ENCODE measurements around the gene ACP6. TPM values are rescaled to one million over a fixed set of nuclear protein-coding genes. Genes with fewer than 3 reads are reported as not detected.

ACP6 gene
- polyA plus RNA-seq, 3 donors = 23.3 to 40.3 (median 33.5) TPM

DNA sequence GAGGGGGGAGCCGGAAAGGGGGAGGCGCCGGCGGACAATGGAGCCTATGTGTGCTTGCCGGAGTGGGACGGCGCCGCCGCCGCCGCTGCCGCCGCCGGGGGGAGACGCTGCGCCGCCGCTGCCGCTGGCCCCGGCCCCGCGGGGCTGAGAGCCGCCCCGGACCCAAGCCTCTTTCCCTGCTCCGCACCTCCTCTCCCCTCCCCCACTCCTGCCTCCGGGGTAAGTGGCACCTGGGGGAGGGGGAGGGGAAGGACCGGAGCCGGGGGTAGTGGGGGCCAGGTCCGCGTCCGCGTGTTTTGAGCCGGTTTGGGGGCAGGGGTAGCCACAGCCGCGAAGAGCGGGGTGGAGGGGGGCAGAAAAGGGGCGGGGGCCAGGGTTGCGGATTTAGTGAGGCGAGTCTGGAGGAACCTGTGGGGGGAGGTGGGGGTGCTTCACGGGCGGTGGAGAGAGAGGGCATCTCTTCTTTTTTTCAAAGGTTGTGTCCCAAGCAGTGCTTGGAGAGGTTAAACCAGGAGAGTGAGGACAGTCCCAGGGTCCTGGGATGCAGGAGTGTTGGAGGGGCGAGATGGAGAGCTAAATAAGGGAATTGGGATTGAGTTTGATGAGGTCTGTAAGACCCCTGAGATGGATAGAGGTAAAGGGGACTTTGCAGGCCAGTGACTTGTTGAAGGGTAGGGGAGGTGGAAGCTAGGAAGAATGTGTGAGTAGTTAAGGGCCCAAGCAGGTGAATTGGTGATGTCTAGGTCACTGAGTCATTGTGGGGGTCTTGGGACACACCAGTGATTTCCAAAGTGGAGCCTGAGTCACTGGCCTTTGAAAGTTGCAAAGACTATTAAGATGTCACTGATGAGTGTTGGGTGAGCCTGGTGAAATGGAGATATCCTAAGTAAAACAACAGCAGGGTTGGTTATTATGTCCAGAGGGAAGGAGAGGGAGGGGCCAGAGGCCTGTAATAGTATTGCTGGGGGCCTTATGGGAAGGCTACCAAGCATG is 69.9 kb downstream of the ACP6 start:
- peak in 1 of 11 donors; percentile 32 for DNase-seq (ENCODE audit: extremely low read depth in 1 of 11, low read depth in 9 of 11, low spot score in 4 of 11)

DNA sequence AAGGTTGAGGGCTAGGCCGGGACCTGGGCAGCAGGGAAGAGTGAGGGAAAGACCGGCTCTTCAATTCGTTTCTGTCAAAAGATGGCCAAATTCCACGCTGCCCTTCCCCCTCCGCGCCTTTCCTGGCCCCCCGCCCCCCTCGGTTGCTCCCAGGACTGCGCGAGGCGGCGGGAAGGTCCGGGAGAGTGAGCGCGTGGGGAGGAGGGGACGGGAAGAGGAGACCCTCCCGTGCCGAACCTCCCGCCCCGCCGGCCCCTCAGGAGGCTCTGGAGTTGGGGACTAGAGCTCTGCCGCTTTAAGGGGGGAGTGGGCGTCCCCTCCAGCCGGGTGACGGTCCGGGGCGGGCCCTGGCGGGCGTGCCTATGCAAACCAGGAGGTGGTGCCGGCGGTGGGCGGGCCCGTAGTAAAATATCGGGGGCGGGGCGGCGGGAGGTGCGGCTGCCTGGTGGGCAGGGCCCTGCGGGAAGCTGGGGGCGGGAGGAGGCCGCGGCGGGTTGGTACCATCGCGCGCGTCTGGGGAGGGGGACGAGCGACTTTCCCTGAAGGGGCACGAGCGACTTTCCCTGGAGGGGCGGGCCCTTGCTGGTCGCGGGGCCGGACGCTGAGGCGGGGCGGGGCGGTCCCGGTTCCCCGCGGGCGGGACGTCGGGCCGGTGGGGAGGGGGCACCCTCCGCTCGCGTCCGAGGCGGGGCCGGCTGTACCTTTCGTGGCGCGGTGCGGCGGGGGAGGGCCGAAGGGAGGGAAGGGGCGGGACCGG is 70.8 kb downstream of the ACP6 start:
- DNase-seq (ENCODE audit: extremely low read depth in 1 of 11, low read depth in 9 of 11, low spot score in 4 of 11) = peak; percentile 85 to 97 (median 94)

- DNase-seq (ENCODE audit: extremely low read depth in 1 of 11, low read depth in 9 of 11, low spot score in 4 of 11) = peak in 6 of 11 donors; percentile 30 to 67 (median 58)
These were observed 71.5 kb downstream of the ACP6 start for GRCh38 chr1:147598621-147599361.

GRCh38 chr1:147597010-147597409 is 73.3 kb downstream of the ACP6 start:
- DNase-seq (ENCODE audit: extremely low read depth in 1 of 11, low read depth in 9 of 11, low spot score in 4 of 11) = no peak

Other genes starting within 250 kb of the ACP6 start
- 10 to 100 TPM; 56.9 to 58.8 (median 58.4) TPM for gene BCL9, start 129.0 kb downstream of the ACP6 start, polyA plus RNA-seq (ENCODE audit: insufficient read length in 3 of 3)
- 10 to 100 TPM; 16.2 to 27.2 (median 26.9) TPM for gene GJA5, start 90.1 kb upstream of the ACP6 start, polyA plus RNA-seq (ENCODE audit: insufficient read length in 3 of 3)
- under 1 TPM; 0.39 to 0.66 (median 0.57) TPM for gene GJA8, start 232.3 kb upstream of the ACP6 start, polyA plus RNA-seq (ENCODE audit: insufficient read length in 3 of 3)

Data from renal cortex interstitium (tissue), 11 donors.